Measurements from ENCODE around the gene MLYCD.

DNA sequence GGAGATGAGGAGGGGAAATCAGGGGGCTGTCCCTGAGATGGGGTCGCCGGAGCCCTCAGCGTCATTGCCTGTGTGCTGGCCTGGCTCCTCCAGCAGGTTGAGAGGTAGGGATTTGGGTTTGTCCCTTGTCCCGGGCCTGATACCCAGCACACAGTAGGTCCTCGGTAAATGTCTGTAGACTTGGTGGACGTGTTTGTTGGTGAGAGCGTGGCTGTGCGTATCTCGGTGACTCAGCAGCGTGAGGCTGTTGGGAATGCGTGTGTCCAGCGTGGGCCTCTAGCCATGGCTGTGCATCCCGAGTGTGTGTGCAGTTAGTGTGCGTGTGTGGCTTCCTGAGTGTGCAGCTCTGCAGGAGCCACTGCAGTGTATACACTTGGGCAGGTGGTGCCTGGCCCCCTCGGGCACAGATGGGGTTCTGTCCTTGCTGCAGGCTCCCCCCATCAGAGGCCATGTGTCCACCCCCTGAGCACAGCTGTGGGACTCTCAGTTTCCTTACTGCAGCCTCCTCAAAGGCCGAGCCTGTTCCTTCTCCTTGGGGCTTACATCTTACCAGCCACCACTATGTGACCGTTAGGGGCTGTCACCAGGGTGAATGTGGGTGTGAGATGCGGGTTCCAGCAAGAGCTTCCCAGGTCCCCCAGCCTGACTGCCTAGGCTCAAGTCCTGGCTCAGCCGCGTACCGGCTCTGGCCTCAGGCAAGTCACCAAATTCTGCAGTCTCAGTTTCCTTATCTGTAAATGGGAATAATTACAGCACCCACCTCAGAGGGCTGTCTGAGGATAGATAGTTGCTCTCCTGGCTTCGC lies 74.9 kb downstream of the MLYCD start:
- TF ChIP-seq YY1 (IDR thresholded peaks at IDR 0.05; ENCODE audit: insufficient read depth, insufficient read length) (no peak), SUZ12 (IDR thresholded peaks at IDR 0.05; ENCODE audit: extremely low read depth, insufficient read depth, insufficient read length) (no peak)

Measured in NT2/D1 (cell line).